A549 (cell line): ENCODE results near the gene TES. TPM values are rescaled to one million over a fixed set of nuclear protein-coding genes. Genes with fewer than 3 reads are reported as not detected.

ENCODE experiments used
- ATAC-seq, 2 experiments: fragments of 200-7000 bp in 1 of 2; fragments of >200 bp in 1 of 2; cut with Nextera tagmentation in 1 of 2; cut with Tn5 transposase in 1 of 2; 3 replicates each; pipeline versions ENCODE4 v1.8.0 to v1.9.1; 2018 to 2020; ENCODE audit warnings: mild to moderate bottlenecking in 1 of 2, moderate library complexity in 1 of 2
- CTCF ChIA-PET: fragments of 300-600 bp; sonication (Branson Sonifier 250); formaldehyde crosslinking; extraction: SDS; loops from one replicate; lab custom pipeline; 2021; ENCODE audit warnings: antibody characterized with exemption, inconsistent platforms; lab: Yijun Ruan, JAX
- POLR2A ChIA-PET: fragments of 350-600 bp; formaldehyde crosslinking; extraction: SDS; loops from one replicate; lab custom pipeline; 2021; ENCODE audit warnings: antibody characterized with exemption, inconsistent platforms; lab: Yijun Ruan, JAX
- DNase-seq, 2 experiments: peaks; one replicate each; pipeline versions ENCODE4 v3.0.0 to v3.0.0-alpha.2; 2011 to 2016; ENCODE audit warnings: low read depth in 1 of 2, low spot score in 1 of 2
- FAIRE-seq: peaks from 2 replicates; lab custom pipeline; 2011; peaks lifted over from hg19 to GRCh38; lab: Jason Lieb, UNC
- H3K27ac ChIP-seq, 2 experiments: fragments of >200 bp; sonication (Bioruptor Twin); formaldehyde crosslinking; 3 replicates each; pipeline ENCODE4 v1.5.1; 2016 to 2017
- H3K4me1 ChIP-seq: fragments of >200 bp; sonication (Bioruptor Twin); formaldehyde crosslinking; 3 replicates; pipeline ENCODE4 v1.6.1; 2016
- H3K4me2 ChIP-seq: fragments of >200 bp; sonication (Bioruptor Twin); formaldehyde crosslinking; 3 replicates; pipeline ENCODE4 v1.6.1; 2016
- H3K4me3 ChIP-seq: fragments of >200 bp; sonication (Bioruptor Twin); formaldehyde crosslinking; 3 replicates; pipeline ENCODE4 v1.5.1; 2016
- H3K9me3 ChIP-seq: fragments of >200 bp; sonication (Bioruptor Twin); formaldehyde crosslinking; 3 replicates; pipeline ENCODE4 v1.6.1; 2016
- ATOH8 ChIP-seq: fragments of 250-450 bp; sonication (Bioruptor Pico); IDR thresholded peaks from 2 replicates; pipeline ENCODE4 v1.5.0; 2020; ENCODE audit warnings: low read depth, mild to moderate bottlenecking, moderate library complexity
- CBX2 ChIP-seq: fragments of 200-600 bp; sonication (generic); IDR thresholded peaks from 2 replicates; pipeline ENCODE4 v1.6.1; 2016; ENCODE audit warnings: low read depth, mild to moderate bottlenecking, borderline replicate concordance
- CEBPB ChIP-seq, 2 experiments: fragments of >200 bp in 1 of 2; sonication (Bioruptor Twin) in 1 of 2; formaldehyde crosslinking in 1 of 2; IDR thresholded peaks; 2 replicates each; pipeline ENCODE4 v1.6.1; 2012 to 2016
- CHD2 ChIP-seq: fragments of 150-350 bp; IDR thresholded peaks from 2 replicates; pipeline ENCODE4 v1.6.1; 2014; ENCODE audit warnings: low read length; ENCODE audit not compliant: partially characterized antibody
- CHD4 ChIP-seq: fragments of 200-600 bp; sonication (generic); IDR thresholded peaks from 2 replicates; pipeline ENCODE4 v1.6.1; 2016; ENCODE audit warnings: antibody characterized with exemption, mild to moderate bottlenecking, borderline replicate concordance
- CTCF ChIP-seq: fragments of >200 bp; sonication (Bioruptor Twin); formaldehyde crosslinking; IDR thresholded peaks from 3 replicates; pipeline ENCODE4 v1.5.1; 2016
- E2F6 ChIP-seq: IDR thresholded peaks from 2 replicates; pipeline ENCODE4 v1.6.1; 2012; ENCODE audit warnings: low read depth, borderline replicate concordance
- EHF ChIP-seq: fragments of 250-450 bp; sonication (Bioruptor Pico); IDR thresholded peaks from 2 replicates; pipeline ENCODE4 v1.5.0; 2020; ENCODE audit warnings: mild to moderate bottlenecking
- FOSB ChIP-seq: fragments of 250-450 bp; sonication (Bioruptor Pico); IDR thresholded peaks from 2 replicates; pipeline ENCODE4 v1.5.0; 2020; ENCODE audit warnings: mild to moderate bottlenecking, moderate library complexity
- FOSL2 ChIP-seq, 2 experiments: fragments of 450-650 bp in 1 of 2; fragments of >200 bp in 1 of 2; sonication (Bioruptor Twin) in 1 of 2; formaldehyde crosslinking; IDR thresholded peaks; 2 replicates each; pipeline versions ENCODE4 v1.5.0 to v1.6.1; 2016 to 2020; ENCODE audit warnings: mild to moderate bottlenecking in 1 of 2, moderate library complexity in 1 of 2
- FOXS1 ChIP-seq: fragments of 250-450 bp; sonication (Bioruptor Pico); IDR thresholded peaks from 2 replicates; pipeline ENCODE4 v1.5.0; 2020; ENCODE audit warnings: mild to moderate bottlenecking, moderate library complexity
- HES2 ChIP-seq: fragments of >200 bp; sonication (Bioruptor Twin); formaldehyde crosslinking; IDR thresholded peaks from 2 replicates; pipeline ENCODE4 v1.6.1; 2016
- HOXB5 ChIP-seq: fragments of 250-450 bp; sonication (Bioruptor Pico); IDR thresholded peaks from 2 replicates; pipeline ENCODE4 v1.5.0; 2020; ENCODE audit warnings: mild to moderate bottlenecking, moderate library complexity
- JUN ChIP-seq, 2 experiments: fragments of >200 bp; sonication (Bioruptor Twin); formaldehyde crosslinking; IDR thresholded peaks; 2 replicates in 1 of 2; 3 replicates in 1 of 2; pipeline ENCODE4 v1.6.1; 2016 to 2017
- KDM5A ChIP-seq: fragments of 200-600 bp; sonication (generic); IDR thresholded peaks from 2 replicates; pipeline ENCODE4 v1.6.1; 2016; ENCODE audit warnings: antibody characterized with exemption, mild to moderate bottlenecking
- MAZ ChIP-seq: fragments of 150-350 bp; IDR thresholded peaks from 2 replicates; pipeline ENCODE4 v1.6.1; 2014; ENCODE audit warnings: antibody characterized with exemption, low read depth, low read length, borderline replicate concordance
- NFE2L2 ChIP-seq: fragments of 150-350 bp; conservative IDR thresholded peaks from 2 replicates; pipeline ENCODE4 v1.6.1; 2014; ENCODE audit warnings: low read length
- PBX3 ChIP-seq: IDR thresholded peaks from 2 replicates; pipeline ENCODE4 v1.6.1; 2012
- POLR2A ChIP-seq: IDR thresholded peaks from 2 replicates; pipeline ENCODE4 v1.6.1; 2012; ENCODE audit warnings: mild to moderate bottlenecking, low read length
- REST ChIP-seq: fragments of 200-600 bp; sonication (generic); IDR thresholded peaks from 2 replicates; pipeline ENCODE4 v1.6.1; 2016; ENCODE audit warnings: antibody characterized with exemption, mild to moderate bottlenecking, moderate library complexity
- SMC3 ChIP-seq: fragments of >200 bp; sonication (Bioruptor Twin); formaldehyde crosslinking; IDR thresholded peaks from 3 replicates; pipeline ENCODE4 v1.6.1; 2018; ENCODE audit warnings: inconsistent platforms
- ZNF302 ChIP-seq: fragments of 250-450 bp; sonication (Bioruptor Pico); IDR thresholded peaks from 2 replicates; pipeline ENCODE4 v1.9.0; 2021; ENCODE audit warnings: inconsistent platforms, mild to moderate bottlenecking, moderate library complexity
- WGBS: methylation state at CpG from one replicate; pipeline ENCODE4 v1.1.6; 2017; ENCODE audit errors: missing lambda C conversion rate; 5-methylcytosine and 5-hydroxymethylcytosine counted together
- polyA plus RNA-seq, 4 experiments: library from polyadenylated mRNA; depleted of rRNA in 3 of 4; stranded (reverse); fragments of >200 nt; fragmentation: RNase III in 1 of 4; extraction: RNeasy Plus Mini Kit Qiagen cat#74134 plus additional on column Dnase treatment in 1 of 4; gene quantifications; 2 replicates in 3 of 4; 3 replicates in 1 of 4; pipeline ENCODE4 v1.2.3, GENCODE V29; 2011 to 2017

Gene TES
- polyA plus RNA-seq, 2 of the 4 experiments (the other 2 are of a cell fraction), result 45.9 to 134 TPM

- Histone ChIP-seq H3K27ac (peak overlapping the region in 1 of 2 experiments; percentile 39; a peak in 2 of 6 replicates), H3K4me3 (no peak overlapping the region), H3K9me3 (no peaks in the 10 kb centered on the region), H3K4me2 (peak overlapping the region; percentile 73), H3K4me1 (peaks cover 62% of the 10 kb centered on the region)
- FAIRE-seq (no peak), ATAC-seq (no peak), DNase-seq (no peak)
- CTCF ChIA-PET, result interaction anchor here (1.0 to 1.6 kb wide), 4 partner anchors 12 to 53 kb away, joined by 3 to 4 read pairs (median 3); no protein-coding TSS in a partner anchor
- 86% methylated on average over 1 of the region's 1 CpG for WGBS
- TF ChIP-seq CEBPB (IDR thresholded peaks at IDR 0.05) (no peak), FOXS1 (no peak), FOSB (CRISPR knock-in tag) (no peak), CHD4 (no peak), PBX3 (no peak), REST (no peak), MAZ (no peak), NFE2L2 (no peak), ZNF302 (CRISPR knock-in tag) (no peak), CBX2 (no peak), KDM5A (no peak), E2F6 (no peak), ATOH8 (CRISPR knock-in tag) (no peak), POLR2A (no peak), HOXB5 (CRISPR knock-in tag) (no peak)
- POLR2A ChIA-PET, result no interaction called here
Observed at GRCh38 chr7:116223588-116223987, 13.2 kb downstream of the TES start.

GRCh38 chr7:116224492-116225098 is 14.3 kb downstream of the TES start:
- no peaks in the 10 kb centered on the region for H3K9me3 ChIP-seq
- peaks cover 59% of the 10 kb centered on the region for H3K4me1 ChIP-seq
- FAIRE-seq, result no peak
- TF ChIP-seq ATOH8 (CRISPR knock-in tag) (no peak), EHF (no peak), SMC3 (no peak), FOSL2 (IDR thresholded peaks at IDR 0.05) (no peak), FOSL2 (CRISPR knock-in tag; IDR thresholded peaks at IDR 0.05) (no peak), CTCF (no peak), JUN (IDR thresholded peaks at IDR 0.05) (no peak), CHD4 (no peak), HES2 (no peak), CHD2 (no peak)
- peak overlapping the region; percentile 73 for H3K4me2 ChIP-seq
- no peak for DNase-seq
- peak in 1 of 2 experiments; percentile 43; a peak in 1 of 6 replicates for ATAC-seq
- H3K27ac ChIP-seq, result peak overlapping the region in 1 of 2 experiments; percentile 35; a peak in 3 of 6 replicates
- CTCF ChIA-PET, result interaction anchor here (1.3 to 1.6 kb wide), 3 partner anchors 9 to 44 kb away, joined by 3 read pairs; no protein-coding TSS in a partner anchor
- WGBS, result 20% methylated on average over 2 of the region's 2 CpGs
- H3K4me3 ChIP-seq, result no peak overlapping the region
- POLR2A ChIA-PET, result no interaction called here
